Kasumi-1 (cell line): Measurements from ENCODE around the gene GLT8D2.

Source experiments
- DNase-seq, 2 experiments: peaks; one replicate each; lab custom pipeline; 2025; lab: John Stamatoyannopoulos, UW

Gene GLT8D2

DNA sequence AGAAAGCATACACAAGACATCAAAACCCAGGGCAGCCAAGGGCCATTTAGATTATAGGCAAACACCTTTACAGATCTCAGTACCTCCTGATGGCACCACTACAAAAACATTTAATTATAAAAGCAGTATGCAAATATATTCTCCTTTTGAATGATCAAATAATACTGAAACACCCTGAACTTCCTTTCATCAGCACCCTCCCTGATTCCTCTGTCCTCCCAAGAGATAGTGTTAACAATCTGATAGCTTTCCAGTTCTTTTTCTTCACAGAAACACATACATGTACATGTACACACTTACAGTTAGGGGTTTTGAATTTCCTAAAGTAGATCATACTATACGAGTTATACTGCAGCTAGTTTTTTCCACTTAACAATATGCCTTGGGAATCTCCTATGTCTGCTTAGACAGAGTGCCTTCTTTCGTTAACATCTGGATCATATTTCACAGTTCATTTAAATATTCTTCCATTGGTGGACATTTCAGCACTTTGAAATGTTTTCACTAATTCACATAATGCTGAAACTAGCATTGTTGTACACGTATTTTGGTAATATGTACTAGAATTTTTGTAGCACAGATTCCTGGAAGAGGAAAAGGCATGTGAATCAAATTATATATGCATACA, 49.1 kb downstream of the GLT8D2 start:
- no peak for DNase-seq

DNA sequence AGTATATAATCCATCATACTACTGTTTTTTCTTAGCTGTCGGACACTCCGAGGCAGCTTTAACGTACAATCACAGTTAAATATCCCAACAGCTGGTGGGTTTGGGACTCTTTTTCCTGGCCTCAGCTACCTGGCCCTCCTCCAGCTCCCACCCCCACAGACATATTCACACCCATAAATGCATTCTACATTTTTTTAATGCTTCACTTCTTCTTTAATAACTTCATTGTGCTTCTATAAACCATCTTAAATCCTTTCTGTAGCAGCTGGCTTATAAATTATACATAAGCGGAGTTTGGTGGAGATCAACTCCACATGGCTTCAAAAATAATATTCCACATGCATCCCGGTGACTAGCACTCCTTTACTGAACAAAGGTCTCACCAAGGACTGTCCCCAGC, 51.0 kb downstream of the GLT8D2 start:
- no peak for DNase-seq

DNA sequence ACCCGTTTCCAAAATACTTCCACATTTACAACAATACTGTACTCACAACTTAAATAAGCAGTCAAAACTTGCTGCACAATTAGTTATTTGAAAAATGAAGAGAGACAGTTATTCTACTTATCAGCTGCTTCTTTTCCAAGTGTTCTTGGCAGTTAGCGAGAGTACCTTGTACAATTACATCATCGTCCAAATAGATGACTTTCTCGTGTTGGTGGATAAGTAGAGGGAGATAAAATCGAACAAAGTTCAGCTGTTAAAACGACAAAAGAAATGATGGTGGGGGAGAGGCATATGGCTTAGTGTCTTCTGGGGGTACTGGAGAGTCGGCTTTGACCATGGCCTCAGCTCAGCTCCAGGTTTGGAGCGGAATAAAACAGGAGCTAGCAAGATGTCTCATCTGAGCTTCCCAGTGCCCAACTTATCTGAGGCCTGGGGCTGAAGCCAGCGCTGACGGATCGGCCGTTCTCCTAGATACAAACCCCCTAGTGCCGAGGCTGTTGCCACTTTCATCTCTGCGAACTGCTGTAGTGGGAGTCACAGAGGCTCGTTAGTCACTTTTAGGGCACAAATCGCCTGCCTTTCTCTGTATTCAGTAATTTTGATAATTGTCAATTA, 52.6 kb downstream of the GLT8D2 start:
- no peak for DNase-seq

DNA sequence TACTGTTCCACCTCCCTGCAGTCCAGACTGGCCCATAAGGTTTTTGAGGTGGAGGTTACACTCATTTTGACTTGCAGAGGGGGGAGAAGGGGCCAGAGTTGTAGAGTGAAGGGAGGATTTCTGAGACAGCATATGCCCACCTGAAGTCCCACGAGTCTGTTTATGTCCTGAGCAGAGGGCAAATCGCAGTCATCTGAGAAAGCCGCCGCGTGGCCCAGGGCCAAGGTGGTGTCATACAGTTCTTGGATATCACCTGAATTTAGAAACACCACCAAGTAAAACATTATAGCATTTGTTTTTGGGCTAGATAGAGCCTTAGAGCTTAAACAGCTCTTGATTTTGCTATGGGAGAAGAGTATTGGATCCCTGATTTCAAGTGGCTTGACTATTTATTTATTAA, 53.4 kb downstream of the GLT8D2 start:
- no peak for DNase-seq

DNA sequence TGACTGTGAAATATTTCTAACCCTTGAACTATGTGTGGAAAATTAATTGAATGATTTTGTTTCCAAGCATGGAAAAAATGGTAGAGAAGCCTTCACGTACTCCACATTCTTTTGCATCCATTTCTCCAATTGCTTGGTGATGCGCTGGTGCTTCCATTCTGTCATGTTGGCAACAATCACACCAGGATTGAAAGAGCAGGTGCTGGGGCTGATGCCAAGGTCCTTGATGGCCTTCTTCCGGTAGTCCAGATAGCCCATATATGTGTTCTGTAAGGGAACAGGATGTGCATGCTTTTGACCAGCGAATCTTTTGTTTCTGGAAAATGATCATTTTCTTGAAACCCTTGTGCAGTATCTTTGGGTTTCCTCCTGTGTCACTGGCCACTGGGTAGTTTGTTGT, 55.8 kb downstream of the GLT8D2 start:
- DNase-seq, result no peak

DNA sequence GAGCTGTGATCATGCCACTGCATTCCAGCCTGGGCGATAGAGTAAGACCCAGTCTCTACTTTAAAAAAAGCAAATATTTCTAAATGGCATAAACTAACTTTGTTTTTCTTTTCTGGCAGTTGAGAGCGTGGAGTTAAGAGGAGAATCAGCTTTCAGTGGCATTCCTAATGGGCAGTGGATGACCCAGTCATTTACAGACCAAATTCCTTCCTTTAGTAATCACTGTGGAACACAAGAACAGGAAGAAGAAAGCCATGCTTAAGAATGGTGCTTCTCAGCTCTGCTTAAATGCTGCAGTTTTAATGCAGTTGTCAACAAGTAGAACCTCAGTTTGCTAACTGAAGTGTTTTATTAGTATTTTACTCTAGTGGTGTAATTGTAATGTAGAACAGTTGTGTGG, 63.2 kb downstream of the GLT8D2 start:
- DNase-seq, result no peak

DNA sequence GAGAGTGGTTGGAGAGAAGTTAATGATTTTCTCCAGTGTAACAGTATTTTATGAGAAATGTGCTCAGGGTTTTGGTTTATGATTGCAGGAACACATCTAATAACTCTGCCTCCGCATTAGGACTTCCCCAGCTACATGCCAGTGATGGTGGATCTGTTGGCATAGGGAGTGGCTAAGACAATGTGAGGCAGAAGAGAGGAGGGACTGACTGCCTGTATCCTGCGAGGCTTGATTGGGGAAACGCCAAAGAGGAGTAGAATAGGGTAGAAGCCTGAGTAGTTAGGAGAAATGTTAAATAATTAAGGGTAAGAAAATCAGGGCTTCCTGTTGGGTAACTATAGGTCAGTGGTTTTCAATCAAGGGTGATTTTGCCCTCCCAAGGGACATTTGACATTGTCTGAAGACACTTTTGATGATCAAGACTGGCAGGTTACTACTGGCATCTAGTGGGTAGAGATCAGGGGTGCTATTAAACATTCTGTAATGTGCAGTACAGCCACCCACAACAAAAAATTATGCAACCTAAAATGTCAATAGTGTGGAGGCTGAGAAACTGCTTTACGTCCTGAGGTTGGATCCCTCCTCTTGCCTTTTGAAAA, 71.5 kb downstream of the GLT8D2 start:
- no peak for DNase-seq

DNA sequence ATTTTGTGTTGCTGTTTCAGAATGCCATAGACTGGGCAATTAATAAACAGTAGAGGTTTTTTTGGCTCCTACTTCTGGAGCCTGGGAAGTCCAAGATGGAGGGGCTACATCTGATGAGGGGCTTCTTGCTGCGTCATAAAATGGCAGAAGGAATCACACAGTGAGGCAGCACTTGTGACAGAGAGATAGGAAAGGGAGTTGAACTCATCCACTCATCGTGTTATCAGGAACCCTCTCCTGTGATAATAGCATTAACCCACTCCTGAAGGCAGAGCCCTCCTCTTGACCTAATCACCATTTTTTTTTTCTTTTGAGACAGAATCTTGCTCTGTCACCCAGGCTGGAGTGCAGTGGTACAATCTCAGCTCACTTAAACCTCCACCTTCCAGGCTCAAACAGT, 74.6 kb downstream of the GLT8D2 start:
- DNase-seq, result no peak

DNA sequence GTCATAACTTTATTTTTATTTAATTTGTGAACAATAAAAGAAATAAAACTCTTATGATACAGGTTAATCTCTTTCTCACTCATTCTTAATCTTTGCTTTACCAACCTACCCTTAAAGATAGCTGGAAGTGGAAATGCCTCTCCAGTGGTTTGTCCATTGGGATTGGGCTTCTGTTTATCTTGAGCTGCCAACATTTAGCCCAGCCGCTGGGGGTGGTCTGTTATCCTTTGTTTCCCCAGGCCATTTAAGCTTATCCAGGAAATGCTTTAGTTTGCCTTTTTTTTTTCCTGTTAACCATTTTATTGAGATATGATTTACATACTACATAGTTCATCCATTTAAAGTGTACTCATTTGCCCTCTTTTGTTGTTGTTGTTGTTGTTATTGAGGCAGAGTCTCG, 76.1 kb downstream of the GLT8D2 start:
- DNase-seq, result no peak

DNA sequence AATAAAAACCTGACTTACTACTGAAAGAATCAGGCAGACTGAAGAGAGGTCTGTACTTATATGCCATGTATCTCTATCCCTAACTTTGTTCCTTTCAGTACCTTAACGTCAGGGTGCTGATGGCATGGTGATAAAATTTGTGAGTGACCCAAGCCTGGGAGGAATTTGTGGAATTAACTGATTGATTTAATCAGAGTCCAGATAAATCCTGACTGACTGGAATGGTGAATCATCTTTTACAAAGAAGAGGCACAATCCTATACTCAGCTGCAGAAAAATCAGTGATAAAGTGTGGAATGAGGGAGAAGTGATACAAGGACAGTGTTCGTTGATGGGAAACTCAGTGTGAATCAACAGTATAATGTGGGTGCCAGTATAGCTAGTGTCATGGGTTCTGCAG, 80.6 kb downstream of the GLT8D2 start:
- no peak for DNase-seq

DNA sequence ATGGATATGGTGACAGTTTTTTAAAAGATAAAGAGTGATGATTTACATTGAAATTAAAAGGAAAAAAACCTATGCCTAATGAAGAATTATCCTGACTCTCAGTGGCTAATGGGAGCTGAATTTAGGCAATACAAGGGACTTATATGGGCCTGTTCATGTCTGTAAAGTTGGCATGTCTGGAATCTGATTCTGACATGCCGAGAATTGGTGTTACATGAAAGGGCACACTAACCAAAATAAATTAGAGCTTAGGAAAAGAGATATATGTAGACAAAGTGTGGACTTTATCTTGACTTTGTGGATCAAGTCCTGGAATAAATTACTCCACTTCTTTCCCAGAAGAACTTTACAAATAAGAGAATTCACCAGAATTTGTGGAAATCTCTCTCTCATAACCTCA, 83.3 kb downstream of the GLT8D2 start:
- DNase-seq, result no peak

DNA sequence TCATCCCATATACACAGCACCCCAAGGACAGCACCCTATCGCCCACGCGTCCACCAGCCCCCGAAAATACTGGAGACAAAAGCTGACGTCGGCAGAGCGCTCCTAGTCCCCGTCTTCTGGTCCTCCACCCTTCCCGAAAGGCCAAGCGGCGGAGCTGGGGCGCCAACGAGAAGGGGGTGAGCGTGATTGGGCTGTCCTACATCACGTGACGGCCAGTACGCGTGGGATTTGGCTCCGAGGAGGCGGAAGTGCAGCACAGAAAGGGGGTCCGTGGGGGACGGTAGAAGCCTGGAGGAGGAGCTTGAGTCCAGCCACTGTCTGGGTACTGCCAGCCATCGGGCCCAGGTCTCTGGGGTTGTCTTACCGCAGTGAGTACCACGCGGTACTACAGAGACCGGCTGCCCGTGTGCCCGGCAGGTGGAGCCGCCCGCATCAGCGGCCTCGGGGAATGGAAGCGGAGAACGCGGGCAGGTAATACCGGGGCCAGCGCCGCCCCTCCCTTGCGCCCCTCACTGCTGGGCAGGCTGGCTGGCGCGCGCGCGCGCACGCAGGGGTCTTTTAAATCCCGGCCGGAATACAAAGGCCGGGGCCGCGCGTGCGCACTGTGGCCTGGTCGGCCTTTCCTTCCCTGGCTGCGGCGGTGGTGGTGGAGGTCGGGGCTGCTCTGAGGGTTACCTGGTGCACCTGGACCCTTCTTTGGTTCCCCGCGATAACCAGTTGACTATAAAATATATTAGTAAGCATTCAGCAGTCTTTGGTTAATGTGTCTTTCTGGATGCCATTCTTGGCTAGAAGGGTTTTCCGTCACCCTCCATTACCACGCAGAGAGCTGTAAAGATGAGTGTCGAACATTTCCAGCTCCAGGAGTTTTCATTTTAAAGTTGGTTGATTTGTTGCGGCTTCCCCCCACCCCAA, 84.1 kb downstream of the GLT8D2 start, which contains the start of gene TDG:
Gene TDG (plus strand): TSS at position 283 of the 915 bp plus-strand sequence. CDS start 166 bp downstream, at position 449.
- DNase-seq, result peak; percentile 99

DNA sequence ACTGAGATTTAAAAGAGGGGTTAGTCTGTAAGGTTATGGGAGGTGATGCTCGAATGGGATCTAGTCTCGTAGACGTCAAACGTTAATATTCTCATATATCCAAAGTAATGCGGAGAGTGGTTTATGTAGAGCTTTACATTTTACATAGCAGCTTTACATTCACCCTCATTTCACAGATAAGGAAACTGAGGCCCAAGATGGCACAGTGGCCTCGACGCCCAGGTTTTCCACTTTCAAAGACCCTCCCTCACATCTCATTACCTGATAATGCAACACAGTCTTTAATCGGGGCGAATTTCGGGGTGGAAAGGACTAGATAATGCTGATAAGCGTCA, 84.8 kb downstream of the GLT8D2 start:
- DNase-seq, result no peak

DNA sequence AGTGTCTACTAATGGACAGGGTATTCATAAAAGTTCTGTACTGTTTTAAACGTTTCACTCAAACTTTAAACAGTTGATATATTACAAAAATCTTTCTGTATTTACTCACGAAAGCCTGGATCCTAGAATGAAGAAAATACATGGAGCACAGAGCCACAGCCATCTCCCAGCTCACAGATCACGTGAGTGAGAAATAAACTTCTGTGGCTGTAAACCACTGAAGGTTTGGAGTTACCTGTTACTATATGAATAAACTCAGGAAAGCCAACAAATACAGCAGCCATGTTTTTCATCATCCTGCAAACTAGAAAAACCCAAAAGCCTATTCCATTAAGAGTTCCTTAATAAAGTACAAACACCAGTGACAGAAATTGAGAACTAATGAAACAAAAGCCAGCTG, 85.2 kb downstream of the GLT8D2 start:
- no peak for DNase-seq

DNA sequence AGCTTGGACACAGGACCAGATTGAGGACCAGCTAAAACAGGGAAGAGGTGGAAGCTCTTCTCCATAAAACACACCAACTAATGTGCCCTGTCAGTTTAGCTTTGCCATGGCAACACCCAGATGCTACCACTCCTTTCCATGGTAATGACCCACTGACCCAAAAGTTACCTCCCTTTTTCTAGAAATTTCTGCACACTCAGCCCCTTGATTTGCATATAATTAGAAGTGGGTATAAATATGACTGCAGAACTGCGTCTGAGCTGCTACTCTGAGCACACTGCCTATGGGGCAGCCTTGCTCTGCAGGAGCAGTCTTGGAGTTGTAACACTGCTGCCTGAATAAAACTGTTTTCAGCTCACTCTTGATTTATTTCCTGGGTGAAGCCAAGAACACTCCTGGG, 87.5 kb downstream of the GLT8D2 start:
- no peak for DNase-seq

DNA sequence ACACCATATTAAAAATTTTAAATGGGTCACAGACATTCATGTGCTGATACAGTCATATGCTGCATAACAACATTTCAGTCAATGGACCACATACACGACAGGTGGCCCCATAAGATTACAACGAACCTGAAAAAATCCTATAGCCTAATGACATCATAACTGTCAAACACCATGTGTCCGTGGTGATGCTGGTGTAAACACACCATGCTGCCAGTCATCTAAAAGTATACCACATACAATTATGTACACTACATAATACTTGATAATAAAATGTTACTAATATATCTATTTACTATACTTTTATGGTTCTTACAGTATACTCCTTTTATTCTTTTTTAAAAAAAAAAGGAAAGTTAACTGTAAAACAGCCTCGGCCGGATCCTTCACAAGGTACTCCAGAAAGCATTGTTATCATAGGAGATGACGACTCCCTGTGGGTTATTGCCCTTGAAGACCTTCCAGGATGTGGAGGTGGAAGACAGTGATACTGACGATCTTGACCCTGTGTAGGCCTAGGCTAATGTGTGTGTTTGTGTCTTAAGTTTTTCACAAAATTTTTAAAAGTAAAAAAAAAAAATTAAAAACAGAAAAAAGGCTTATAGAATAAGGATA, 89.3 kb downstream of the GLT8D2 start:
- no peak for DNase-seq

DNA sequence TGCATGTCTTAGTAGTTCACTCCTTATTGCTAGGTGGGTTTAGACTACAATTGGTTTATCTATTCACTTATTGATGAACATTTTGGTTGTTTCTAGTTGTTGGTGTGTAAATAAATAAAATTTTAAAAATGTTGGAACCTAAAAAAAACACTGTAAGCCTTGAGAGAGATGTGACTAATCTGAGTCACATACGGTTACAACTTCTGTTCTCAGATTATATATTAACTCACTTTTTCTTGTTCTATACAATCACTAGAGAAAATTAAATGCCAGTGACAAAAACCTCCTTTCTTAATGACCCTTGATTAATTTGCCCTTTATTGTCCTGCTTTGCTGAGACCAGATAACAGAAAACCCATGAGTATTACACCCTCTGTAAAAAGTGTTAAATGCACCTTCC, 91.4 kb downstream of the GLT8D2 start:
- no peak for DNase-seq

DNA sequence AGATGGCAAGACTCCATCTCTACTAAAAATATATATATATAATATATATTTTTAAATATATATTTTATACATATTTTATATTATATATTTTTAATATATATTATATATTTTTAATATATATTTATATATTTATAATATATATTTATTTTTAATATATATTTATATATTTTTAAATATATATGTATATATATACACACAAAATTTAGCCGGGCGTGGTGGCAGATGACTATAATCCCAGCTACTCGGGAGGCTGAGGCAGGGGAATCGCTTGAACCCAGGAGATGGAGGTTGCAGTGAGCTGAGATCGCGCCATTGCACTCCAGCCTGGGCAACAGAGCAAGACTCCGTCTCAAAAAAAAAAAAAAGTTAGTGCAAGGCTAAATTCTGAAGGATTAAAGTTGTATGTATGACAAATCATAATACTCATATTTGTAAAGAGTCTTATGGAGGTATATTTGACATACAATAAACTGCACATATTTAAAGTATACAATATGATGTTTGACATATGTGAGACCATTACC, 92.1 kb downstream of the GLT8D2 start:
- DNase-seq, result no peak

DNA sequence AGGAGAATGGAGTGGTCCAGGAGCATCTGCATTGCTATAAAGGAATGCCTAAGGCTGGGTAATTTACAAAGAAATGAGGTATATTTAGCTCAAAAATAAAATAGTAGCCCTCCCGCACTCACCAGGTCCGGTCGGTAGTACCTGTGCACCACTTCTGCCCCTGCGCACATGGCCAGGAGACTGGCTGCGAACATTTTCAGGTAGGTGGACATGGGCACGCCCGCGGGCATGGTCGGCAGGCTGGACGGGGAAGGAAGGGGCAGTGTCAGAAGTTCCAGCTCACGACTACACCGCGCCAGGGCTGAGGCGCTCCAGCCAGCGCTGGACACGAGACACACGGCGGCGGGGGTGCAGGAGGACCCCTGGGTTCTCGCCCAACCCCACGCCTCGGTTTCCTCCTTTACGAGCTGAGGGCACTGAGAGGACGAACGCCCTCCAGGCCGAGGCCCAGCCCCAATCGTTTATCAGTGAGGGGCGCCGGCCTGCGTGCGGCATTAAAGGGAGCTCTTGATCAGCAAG, 93.4 kb downstream of the GLT8D2 start:
- no peak for DNase-seq

DNA sequence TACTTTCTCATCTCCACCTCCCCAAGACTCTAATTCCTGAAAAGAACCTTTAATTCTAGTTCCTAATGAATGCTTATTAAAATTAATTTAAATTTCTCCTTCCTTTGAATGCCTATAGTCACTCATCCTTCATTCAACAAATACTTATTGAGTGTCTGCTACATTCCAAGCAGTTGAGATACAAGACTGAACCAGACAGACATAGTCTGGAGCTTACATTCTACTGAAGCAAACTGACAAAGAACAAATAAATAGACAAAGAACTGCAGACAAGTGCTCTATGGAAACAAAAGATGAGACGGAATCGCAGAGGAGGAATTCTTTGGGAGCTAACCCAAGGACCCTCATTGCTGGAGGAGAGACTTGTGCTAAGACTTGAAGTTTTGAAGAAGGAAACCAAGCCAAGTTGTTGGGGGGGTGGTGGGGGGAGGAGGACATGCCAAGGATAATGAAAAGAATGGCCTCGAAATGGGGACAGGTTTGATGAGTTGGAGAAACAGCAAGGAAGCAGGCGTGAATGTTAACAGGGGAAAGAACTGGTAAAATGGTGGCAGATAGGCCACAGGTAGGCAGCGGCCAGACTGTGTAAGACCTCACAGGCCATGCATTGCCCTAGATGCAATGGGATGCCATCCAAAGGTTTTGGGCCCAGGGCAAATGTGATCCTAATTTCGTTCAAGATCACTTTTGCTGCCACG, 94.0 kb downstream of the GLT8D2 start:
- DNase-seq, result no peak

DNA sequence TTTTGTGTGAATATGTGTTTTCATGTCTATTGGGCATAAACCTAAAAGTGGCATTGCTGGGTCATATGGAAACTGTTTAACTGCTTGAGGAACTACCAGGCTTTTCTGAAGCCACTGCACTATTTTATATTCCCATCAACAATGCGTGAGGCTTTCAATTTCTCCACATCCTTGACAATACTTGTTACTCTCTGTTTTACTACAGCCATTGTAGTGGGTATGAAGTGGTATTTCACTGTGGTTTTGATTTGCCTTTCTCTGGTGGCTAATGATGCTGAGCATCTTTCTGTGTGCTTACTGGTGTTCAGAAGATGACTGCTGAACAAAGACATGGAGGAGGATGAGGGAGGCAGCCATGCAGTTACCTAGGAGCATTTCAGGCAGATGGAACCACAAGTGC, 97.5 kb downstream of the GLT8D2 start:
- DNase-seq, result no peak
